HCT116 (cell line): ENCODE measurements around the gene SLC40A1. TPM values are rescaled to one million over a fixed set of nuclear protein-coding genes. Genes with fewer than 3 reads are reported as not detected.
A peak's percentile ranks its signal among the peaks of the same experiment; 100 is the strongest.

Source experiments
- ATAC-seq: fragments of 200-7000 bp; cut with Tn5 transposase; 2 replicates; pipeline ENCODE4 v1.9.1; 2020; ENCODE audit warnings: mild to moderate bottlenecking, moderate library complexity
- BruUV-seq: library from RNA; stranded (reverse); fragments of 400-500 nt; replicated peaks from 2 replicates; lab custom pipeline; 2021; lab: Mats Ljungman, UMichigan
- CTCF ChIA-PET: fragments of 300-600 bp; sonication (Branson Sonifier 250); formaldehyde crosslinking; loops from one replicate; lab custom pipeline; 2021; ENCODE audit warnings: antibody characterized with exemption; lab: Charles Lee
- POLR2A ChIA-PET: fragments of 300-600, 350-600 bp; sonication (Branson Sonifier 250); formaldehyde crosslinking; loops from one replicate; lab custom pipeline; 2021; ENCODE audit warnings: antibody characterized with exemption; lab: Charles Lee
- RAD21 ChIA-PET, 2 experiments: fragments of 300-600 bp; sonication (Branson Sonifier 250); formaldehyde crosslinking; loops; one replicate each; lab custom pipeline; 2023; ENCODE audit warnings: low total read pairs in 2 of 2; ENCODE audit not compliant: uncharacterized antibody in 2 of 2, unreplicated experiment in 2 of 2, low non-redundant PET in 1 of 2; lab: Charles Lee
- DNase-seq: peaks from one replicate; pipeline ENCODE4 v3.0.0-alpha.2; 2010; ENCODE audit warnings: low read depth, low spot score
- H2AFZ ChIP-seq: fragments of 200-600 bp; shearing (Covaris generic), sonication (generic); 2 replicates; pipeline ENCODE4 v1.6.1; 2017; ENCODE audit warnings: low read depth, mixed run types, mixed read lengths, antibody characterized with exemption, low read length; ENCODE audit not compliant: poor library complexity, severe bottlenecking
- H3K27ac ChIP-seq: 2 replicates; pipeline ENCODE4 v1.5.1; 2012; ENCODE audit warnings: low read depth, low read length
- H3K27me3 ChIP-seq: fragments of 200-600 bp; sonication (generic); 2 replicates; pipeline ENCODE4 v1.6.1; 2016; ENCODE audit warnings: mixed run types, low read length, mixed read lengths; ENCODE audit not compliant: insufficient read depth
- H3K36me3 ChIP-seq, 2 experiments: fragments of 200-500 bp in 1 of 2; fragments of 200-600 bp in 1 of 2; sonication (Bioruptor generic) in 1 of 2; sonication (generic) in 1 of 2; 2 replicates each; pipeline versions ENCODE4 v1.5.1 to v1.6.1; 2014 to 2016; ENCODE audit warnings: low read length in 2 of 2, inconsistent platforms in 1 of 2, mixed read lengths in 1 of 2, mixed run types in 1 of 2; ENCODE audit not compliant: insufficient read depth in 2 of 2, control insufficient read depth in 1 of 2
- H3K4me1 ChIP-seq, 2 experiments: fragments of 200-600 bp in 1 of 2; sonication (generic) in 1 of 2; 2 replicates each; pipeline versions ENCODE4 v1.5.1 to v1.6.1; 2012 to 2017; ENCODE audit warnings: low read length in 2 of 2, inconsistent platforms in 1 of 2, mild to moderate bottlenecking in 1 of 2, mixed read lengths in 1 of 2, mixed run types in 1 of 2, moderate library complexity in 1 of 2; ENCODE audit not compliant: insufficient read depth in 2 of 2, control insufficient read depth in 1 of 2
- H3K4me2 ChIP-seq: fragments of 200-600 bp; sonication (generic); 2 replicates; pipeline ENCODE4 v1.6.1; 2017; ENCODE audit warnings: mixed run types, low read length, mixed read lengths
- H3K4me3 ChIP-seq, 2 experiments: fragments of 200-600 bp in 1 of 2; sonication (generic) in 1 of 2; replicated peaks in 1 of 2; 2 replicates each; pipeline ENCODE4 v1.5.1; 2011 to 2016; ENCODE audit warnings: low read length in 2 of 2, control low read depth in 1 of 2, low read depth in 1 of 2, mild to moderate bottlenecking in 1 of 2, mixed read lengths in 1 of 2, mixed run types in 1 of 2
- H3K79me2 ChIP-seq: fragments of 200-600 bp; sonication (generic); 2 replicates; pipeline ENCODE4 v1.6.1; 2017; ENCODE audit warnings: mild to moderate bottlenecking, mixed run types, low read length, moderate library complexity, mixed read lengths; ENCODE audit not compliant: insufficient read depth
- H3K9ac ChIP-seq: fragments of 200-600 bp; sonication (generic); 2 replicates; pipeline ENCODE4 v1.6.1; 2016; ENCODE audit warnings: low read length, mixed read lengths
- H3K9me2 ChIP-seq: fragments of 200-600 bp; sonication (generic), shearing (Covaris generic); 2 replicates; pipeline ENCODE4 v1.6.1; 2017; ENCODE audit warnings: mixed run types, mild to moderate bottlenecking, moderate library complexity; ENCODE audit not compliant: insufficient read depth
- H3K9me3 ChIP-seq, 2 experiments: fragments of 200-500 bp in 1 of 2; fragments of 200-600 bp in 1 of 2; sonication (Bioruptor generic) in 1 of 2; sonication (generic) in 1 of 2; 2 replicates each; pipeline ENCODE4 v1.6.1; 2014 to 2017; ENCODE audit warnings: low read length in 2 of 2, mixed read lengths in 2 of 2, inconsistent platforms in 1 of 2, low read depth in 1 of 2, mild to moderate bottlenecking in 1 of 2, mixed run types in 1 of 2, moderate library complexity in 1 of 2; ENCODE audit not compliant: control insufficient read depth in 1 of 2, insufficient read depth in 1 of 2
- H4K20me1 ChIP-seq: fragments of 200-600 bp; sonication (generic), shearing (Covaris generic); 2 replicates; pipeline ENCODE4 v1.6.1; 2017; ENCODE audit warnings: mixed run types, mild to moderate bottlenecking, moderate library complexity; ENCODE audit not compliant: insufficient read depth
- CBX3 ChIP-seq: IDR thresholded peaks from 2 replicates; pipeline ENCODE4 v1.6.1; 2012; ENCODE audit warnings: low read depth
- CEBPB ChIP-seq: IDR thresholded peaks from 2 replicates; pipeline ENCODE4 v1.6.1; 2012; ENCODE audit warnings: low read depth
- EZH2phosphoT487 ChIP-seq: fragments of 200-600 bp; IDR thresholded peaks from 2 replicates; pipeline ENCODE4 v1.6.1; 2018; ENCODE audit warnings: antibody characterized with exemption, borderline replicate concordance
- POLR2A ChIP-seq: IDR thresholded peaks from 2 replicates; pipeline ENCODE4 v1.7.0; 2011; ENCODE audit warnings: borderline replicate concordance; ENCODE audit not compliant: insufficient read depth, insufficient read length; ENCODE audit errors: extremely low read depth
- POLR2AphosphoS5 ChIP-seq: IDR thresholded peaks from 2 replicates; pipeline ENCODE4 v1.6.1; 2011; ENCODE audit warnings: mild to moderate bottlenecking, low read depth, low read length, moderate library complexity
- TCF7L2 ChIP-seq: IDR thresholded peaks from 2 replicates; pipeline ENCODE4 v1.7.0; 2011; ENCODE audit warnings: borderline replicate concordance, inconsistent platforms; ENCODE audit not compliant: insufficient read depth, insufficient read length; ENCODE audit errors: extremely low read depth
- ZNF274 ChIP-seq: fragments of 200-500 bp; sonication (Bioruptor generic); IDR thresholded peaks from 2 replicates; pipeline ENCODE4 v1.6.1; 2014; ENCODE audit warnings: mild to moderate bottlenecking, low read depth, low read length, inconsistent platforms
- intact Hi-C: fragments of 100-400 bp; cut with micrococcal nuclease; formaldehyde crosslinking; loops from 2 replicates; pipeline ENCODE4 v1.10.0; 2022
- total RNA-seq: library from RNA; stranded (reverse); gene quantifications from one replicate; pipeline ENCODE4 v1.2.1, GENCODE V29; 2021; ENCODE audit not compliant: unreplicated experiment
- TF ChIP-seq, protein P1 (sequence below): IDR thresholded peaks from 2 replicates; pipeline ENCODE4 v1.6.1; 2011; ENCODE audit warnings: mild to moderate bottlenecking, low read length, moderate library complexity; ENCODE audit not compliant: insufficient replicate concordance; ENCODE audit errors: extremely low read depth
- TF ChIP-seq, protein P2 (sequence below): IDR thresholded peaks from 2 replicates; pipeline ENCODE4 v1.6.1; 2012

Gene SLC40A1
- total RNA-seq, 1 experiment from 2014 or later, result 1.5 TPM

DNA sequence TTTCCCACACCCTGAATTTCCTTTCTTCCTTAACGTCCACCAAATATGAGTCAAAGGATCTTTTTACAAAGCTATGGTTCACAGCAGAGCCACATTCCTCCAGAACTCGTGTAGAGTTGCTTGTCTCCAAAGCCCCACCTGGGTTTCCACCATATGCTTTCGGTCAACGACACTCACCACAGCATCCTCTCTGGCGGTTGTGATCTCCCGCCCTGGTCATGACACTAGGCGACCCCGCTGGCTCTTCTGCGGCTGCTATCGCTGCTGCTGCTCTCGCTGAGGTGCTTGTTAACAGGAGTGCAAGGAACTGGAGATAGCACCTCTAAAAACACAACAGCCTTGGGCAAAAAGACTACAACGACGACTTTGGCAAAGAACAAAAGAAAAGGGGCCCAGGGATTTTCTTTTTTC lies 340 bp downstream of the SLC40A1 start (continued):
- TF ChIP-seq, protein P1, sequence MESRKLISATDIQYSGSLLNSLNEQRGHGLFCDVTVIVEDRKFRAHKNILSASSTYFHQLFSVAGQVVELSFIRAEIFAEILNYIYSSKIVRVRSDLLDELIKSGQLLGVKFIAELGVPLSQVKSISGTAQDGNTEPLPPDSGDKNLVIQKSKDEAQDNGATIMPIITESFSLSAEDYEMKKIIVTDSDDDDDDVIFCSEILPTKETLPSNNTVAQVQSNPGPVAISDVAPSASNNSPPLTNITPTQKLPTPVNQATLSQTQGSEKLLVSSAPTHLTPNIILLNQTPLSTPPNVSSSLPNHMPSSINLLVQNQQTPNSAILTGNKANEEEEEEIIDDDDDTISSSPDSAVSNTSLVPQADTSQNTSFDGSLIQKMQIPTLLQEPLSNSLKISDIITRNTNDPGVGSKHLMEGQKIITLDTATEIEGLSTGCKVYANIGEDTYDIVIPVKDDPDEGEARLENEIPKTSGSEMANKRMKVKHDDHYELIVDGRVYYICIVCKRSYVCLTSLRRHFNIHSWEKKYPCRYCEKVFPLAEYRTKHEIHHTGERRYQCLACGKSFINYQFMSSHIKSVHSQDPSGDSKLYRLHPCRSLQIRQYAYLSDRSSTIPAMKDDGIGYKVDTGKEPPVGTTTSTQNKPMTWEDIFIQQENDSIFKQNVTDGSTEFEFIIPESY, result no peak
- TF ChIP-seq, protein P2, sequence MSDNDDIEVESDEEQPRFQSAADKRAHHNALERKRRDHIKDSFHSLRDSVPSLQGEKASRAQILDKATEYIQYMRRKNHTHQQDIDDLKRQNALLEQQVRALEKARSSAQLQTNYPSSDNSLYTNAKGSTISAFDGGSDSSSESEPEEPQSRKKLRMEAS, result no peak
- TF ChIP-seq POLR2AphosphoS5 (no peak), CBX3 (no peak)

DNA sequence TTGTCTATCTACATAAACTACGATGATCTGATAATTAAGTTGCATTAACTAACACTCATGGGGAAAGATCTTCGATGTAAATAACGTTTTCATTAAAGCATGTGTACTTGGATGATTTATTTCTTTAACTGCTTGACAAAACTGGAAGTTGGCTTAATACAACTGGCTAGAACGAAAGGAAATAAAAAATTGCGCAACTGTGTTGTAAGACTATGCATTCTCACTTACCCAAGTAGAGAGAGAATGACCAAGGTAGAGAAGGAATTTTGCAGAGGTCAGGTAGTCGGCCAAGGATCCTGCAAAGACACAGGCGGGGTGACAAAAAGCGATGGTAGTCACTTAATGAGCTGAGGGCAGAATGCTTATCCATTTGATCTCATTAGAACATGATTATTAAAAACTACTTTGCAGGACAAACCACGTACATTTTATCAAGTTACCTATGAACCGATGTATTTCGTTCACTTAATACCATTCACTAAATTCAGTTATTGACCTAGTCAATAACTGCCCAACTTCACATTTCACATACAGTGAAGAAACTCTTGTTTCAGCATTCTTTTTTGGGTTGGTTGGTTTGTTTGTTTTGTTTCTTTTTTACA lies 900 bp downstream of the SLC40A1 start:
- RAD21 ChIA-PET, result no interaction called here
- Histone ChIP-seq H3K27ac (no peak overlapping the region), H3K79me2 (no peaks in the 10 kb centered on the region), H3K4me1 (peaks cover 0 to 5% of the 10 kb centered on the region in 2 experiments; a peak in 1 of 4 replicates), H3K27me3 (no peaks in the 10 kb centered on the region), H3K9me3 (no peaks in the 10 kb centered on the region), H3K4me2 (peak overlapping the region; percentile 65), H3K9me2 (no peaks in the 10 kb centered on the region), H3K9ac (no peak overlapping the region), H4K20me1 (no peaks in the 10 kb centered on the region), H2AFZ (no peak overlapping the region), H3K4me3 (no peak overlapping the region), H3K36me3 (no peaks in the 10 kb centered on the region)
- intact Hi-C loops, result no loop called here
- POLR2A ChIA-PET, result no interaction called here
- no peak for TF ChIP-seq POLR2A
- 0 out of 2 replicates have a peak, but pooled peaks have one; percentile 29 for TF ChIP-seq CEBPB
- TF ChIP-seq, protein P2, result no peak
- TF ChIP-seq EZH2phosphoT487, result no peak
- no peak for TF ChIP-seq POLR2AphosphoS5
- TF ChIP-seq ZNF274, result no peak
- no peak for TF ChIP-seq TCF7L2
- CTCF ChIA-PET, result no interaction called here
- no TSS peak for BruUV-seq
- ATAC-seq (no peak), DNase-seq (no peak)
